NCI-H510A treated with DMSO at 0.1 percent for 48 hours (cell line): ENCODE results near the gene C20orf141.
"Not testable (repeated sequence)": the region's sequence is repeated elsewhere in the genome, so short reads cannot be mapped to it uniquely, and the experiment has no call there.

Experiments
- DNase-seq: peaks from one replicate; lab custom pipeline; 2025; lab: John Stamatoyannopoulos, UW

Gene C20orf141

DNA sequence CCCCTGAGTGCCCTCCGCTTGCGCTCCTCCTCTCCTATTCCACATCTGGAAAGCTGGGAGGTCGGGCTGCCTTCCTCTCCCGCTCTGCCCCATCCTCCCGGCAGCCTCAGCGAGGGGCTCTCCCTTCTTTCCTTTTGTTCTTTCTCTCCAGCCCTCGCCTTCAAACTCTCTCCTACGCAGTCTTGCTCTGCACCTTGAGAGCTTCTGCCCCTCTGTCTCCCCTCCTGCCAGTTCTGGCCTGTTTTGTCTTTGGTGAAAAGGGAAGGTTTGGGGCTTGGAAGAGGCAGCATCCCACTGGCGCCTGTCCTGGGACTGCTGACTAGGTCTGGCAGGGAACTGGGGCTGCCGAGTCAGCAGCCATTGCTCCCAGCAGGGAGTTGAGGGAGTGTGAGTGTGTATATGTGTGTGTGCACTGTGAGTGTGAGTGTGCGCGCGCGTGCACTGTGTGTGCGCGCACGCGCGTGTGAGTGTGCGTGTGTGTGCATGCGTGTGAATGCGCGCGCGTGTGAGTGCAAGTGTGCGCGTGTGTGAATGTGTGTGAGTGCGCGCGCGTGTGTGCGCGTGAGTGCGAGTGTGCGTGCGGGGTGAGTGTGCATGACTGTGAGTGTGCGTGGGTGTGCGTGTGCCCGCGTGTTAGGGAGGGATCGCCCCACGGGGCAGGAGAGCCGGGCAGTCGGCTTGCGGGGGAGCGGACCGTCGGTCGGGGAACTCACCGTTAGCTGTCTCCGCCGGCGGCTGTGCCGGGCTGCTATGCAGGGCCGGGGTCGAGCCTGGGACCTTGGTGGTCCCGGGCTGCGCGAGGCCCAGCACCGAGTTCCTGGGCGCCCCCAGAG lies 14.9 kb upstream of the C20orf141 start:
- DNase-seq, result no peak

GRCh38 chr20:2800521-2801285 lies 14.1 kb upstream of the C20orf141 start, which contains the start of gene CPXM1:
CPXM1 (minus strand) TSS chr20:2800627; CDS start chr20:2800572, 55 bp downstream.
- DNase-seq, result peak; percentile 58

DNA sequence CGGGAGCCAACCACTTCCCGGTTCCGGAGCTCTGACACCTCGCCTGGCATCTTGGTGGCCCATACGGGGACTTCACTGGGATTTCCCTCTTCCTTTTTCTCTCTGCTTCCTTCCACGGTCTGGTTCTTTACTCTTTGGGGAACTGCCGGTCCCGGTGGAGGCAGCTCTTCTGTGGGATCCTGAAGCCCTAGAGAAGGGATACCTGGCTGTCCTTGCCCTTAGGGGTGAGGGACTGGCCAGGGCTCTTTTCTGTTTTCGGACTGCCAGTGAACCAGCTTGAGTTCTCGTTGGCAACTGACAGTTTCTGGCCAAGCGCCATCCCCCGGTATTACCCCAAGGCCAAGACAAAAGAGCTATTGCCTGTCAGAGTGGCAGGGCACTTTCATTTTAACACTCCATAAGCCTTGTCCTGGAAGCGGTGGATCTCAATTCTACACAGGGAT lies 13.5 kb upstream of the C20orf141 start:
- no peak for DNase-seq

DNA sequence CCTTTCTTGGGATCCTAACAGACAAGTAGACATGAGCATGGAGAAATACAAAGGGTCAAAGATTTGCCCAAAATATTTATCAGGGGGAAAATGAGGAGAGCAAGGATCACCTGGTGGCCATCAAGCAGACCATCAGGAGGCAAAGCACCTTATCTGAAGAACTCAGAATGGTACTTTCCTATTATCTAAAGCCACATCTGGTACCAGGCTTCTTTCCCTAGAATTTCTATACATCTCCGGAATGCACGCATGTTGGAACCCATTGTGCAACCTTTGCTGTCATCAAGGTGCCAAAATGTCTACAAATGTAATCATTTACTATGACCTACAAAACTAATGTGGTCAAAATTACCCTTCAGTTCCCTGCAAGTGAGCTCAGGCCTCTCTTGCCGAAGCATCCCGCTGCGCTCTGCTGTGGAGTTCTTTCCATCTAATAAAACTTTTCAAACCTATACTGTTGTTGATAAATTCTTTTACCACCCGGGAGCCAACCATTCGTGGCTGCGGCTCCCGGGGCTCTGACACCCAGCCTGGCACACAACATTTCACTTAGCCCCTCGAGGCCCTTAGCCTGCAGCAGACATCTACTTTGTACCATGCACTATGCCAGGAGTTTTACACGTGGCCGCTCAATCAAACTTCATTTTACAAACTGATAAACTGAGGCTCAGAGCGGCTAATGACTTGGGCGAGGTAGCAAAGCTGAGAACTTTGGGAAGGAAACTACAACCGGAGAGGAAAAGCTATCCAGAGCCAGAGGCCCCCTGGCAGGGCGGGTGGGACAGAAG lies 10.6 kb upstream of the C20orf141 start:
- no peak for DNase-seq

- DNase-seq, result no peak
Measured at GRCh38 chr20:2804852-2805688, 9.7 kb upstream of the C20orf141 start.

DNA sequence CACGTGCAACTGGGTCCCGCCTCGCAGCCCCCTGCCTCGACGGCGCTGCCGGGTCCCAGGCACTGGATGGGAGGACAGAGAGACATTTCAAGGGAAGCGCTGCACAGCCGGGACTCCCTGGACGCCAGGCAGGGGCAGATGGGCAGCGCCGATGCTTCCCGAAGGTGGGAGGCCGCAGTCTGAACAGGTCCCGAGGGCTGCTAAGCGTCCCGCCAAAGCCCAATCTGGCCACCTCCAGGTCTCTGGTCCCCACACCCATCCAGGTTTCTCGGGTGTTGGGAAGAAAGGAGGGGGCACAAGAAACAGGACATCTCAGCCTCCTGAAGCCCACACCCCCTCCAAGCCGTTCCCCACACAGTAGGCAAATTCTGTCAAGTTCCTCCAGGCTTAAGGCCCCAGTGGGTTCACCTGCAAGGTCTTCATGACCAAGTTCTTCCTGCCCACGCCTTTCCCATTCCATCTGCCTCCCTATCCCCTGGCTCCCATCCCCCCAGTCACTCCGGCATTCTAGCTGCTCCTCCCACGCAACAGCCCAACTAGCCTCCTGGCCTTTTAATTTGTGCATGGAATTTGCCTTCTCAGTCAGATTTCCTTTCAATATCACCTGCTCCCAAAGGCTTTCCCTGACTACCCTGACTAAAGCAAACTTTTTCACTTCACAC lies 9.0 kb upstream of the C20orf141 start:
- DNase-seq, result no peak

GRCh38 chr20:2806351-2806701 lies 8.5 kb upstream of the C20orf141 start:
- DNase-seq, result no peak

DNA sequence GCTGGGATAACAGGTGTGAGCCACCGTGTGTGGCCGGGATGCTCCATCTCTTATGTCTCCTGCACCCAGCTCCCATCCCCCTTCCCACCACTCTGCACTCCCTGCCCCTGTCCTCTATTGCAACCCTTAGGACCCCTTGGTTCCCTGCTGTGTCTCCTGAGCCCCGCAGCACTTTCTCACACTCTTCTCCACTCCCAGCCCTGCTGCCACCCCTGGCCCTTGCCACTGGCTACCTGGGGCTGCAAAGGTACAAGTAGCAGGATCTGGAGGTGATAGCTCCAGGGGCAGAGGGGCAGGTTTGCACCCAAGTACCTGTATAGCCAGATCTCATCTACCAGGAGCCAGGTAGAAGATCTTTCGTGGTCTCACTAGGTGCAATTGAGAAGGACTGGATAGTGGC lies 7.8 kb upstream of the C20orf141 start:
- DNase-seq, result no peak

- not testable (repeated sequence) for DNase-seq
Measured at GRCh38 chr20:2807929-2808328, 6.9 kb upstream of the C20orf141 start.

DNA sequence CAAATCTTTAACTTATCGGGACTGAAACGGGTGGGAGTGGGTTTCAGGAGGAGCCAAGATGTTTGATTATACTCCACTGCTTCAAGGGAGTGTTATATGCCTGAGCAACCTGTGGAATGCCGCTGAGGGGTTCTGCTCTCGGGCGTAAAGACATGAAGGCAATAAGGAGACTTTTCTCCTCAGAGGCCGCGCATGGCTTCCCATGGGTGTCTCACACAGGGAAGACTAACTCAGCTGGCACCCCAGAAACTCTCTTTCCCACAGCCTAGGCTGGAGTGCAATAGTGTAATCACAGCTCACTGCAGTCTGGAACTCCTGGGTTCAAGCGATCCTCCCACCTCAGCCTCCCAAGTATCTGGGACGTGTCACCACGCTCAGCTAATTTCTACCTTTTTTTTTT lies 5.1 kb upstream of the C20orf141 start:
- DNase-seq, result no peak

- DNase-seq, result no peak
Measured at GRCh38 chr20:2812189-2812588, 2.6 kb upstream of the C20orf141 start.

DNA sequence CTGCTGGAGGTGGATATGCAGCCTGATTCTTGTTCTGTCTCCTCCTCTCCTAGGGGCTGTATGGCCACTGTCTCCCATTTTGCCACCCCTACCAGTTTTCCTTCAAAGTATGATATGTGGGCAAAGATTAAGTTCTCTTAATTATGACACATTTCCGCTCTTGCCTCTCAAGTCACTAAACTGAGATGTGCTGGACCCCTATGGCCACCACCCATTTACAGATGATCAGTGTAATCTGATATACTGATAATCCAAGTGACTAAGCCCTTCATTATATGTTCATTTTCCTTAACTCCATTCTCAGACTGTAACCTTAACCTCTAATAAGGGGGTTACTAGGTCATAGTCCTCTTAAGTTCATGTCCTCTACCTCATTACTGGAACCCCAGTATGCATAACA lies 711 bp upstream of the C20orf141 start:
- DNase-seq, result no peak

- DNase-seq, result no peak
Measured at GRCh38 chr20:2815242-2815900, 584 bp downstream of the C20orf141 start.

DNA sequence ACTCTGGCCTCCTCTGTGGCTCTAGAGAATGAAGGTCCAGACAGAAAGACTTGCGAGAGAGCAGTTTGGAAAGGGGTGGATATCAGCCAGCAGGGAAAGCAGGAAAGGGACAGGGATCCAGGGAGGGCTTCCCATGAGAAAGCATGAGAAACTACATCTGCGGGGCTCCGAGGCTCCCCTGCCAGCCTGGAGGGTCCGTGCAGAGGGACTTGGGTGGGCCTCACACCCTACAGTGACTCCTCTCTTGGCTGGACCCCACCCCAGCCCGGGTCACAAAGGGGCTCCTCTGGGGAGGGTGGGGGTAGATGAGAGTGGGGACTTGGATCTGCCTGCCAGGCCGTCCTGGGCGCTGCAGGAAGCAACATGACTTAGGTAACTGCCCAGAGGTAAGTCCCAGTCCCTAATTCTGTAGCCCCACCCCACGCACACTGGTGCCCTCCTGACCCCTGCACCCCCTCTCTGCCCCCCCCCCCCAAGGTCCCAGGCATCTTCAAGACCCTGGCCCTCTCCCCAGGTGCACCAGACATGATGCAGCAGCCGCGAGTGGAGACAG lies 1.3 kb downstream of the C20orf141 start, which contains the start of gene TMEM239:
TMEM239 (plus strand) TSS at position 335 of the 553 bp plus-strand sequence; CDS start at position 526, 191 bp downstream.
- no peak for DNase-seq

DNA sequence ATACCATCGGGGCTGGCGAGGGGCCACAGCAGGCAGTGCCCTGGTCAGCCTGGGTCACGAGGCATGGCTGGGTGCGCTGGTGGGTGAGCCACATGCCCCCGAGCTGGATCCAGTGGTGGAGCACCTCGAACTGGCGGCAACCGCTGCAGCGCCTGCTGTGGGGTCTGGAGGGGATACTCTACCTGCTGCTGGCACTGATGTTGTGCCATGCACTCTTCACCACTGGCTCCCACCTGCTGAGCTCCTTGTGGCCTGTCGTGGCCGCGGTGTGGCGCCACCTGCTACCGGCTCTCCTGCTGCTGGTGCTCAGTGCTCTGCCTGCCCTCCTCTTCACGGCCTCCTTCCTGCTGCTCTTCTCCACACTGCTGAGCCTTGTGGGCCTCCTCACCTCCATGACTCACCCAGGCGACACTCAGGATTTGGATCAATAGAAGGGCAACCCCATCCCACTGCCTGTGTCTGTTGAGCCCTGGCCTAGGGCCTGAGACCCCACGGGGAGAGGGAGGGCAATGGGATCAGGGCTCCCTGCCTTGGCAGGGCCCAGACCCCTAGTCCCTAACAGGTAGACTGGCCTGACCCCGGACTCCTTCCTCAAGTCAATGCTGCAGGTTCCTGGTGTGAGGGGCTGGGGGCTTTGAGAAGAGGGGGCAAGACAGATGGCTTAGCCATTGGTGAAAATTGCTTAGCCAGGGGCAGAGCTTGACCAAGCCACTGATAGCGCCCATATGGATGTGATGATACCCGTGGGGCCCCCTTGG lies 2.0 kb downstream of the C20orf141 start:
- no peak for DNase-seq

- DNase-seq, result no peak
Measured at GRCh38 chr20:2817341-2817726, 2.5 kb downstream of the C20orf141 start.

GRCh38 chr20:2817891-2818595 lies 3.3 kb downstream of the C20orf141 start:
- DNase-seq, result no peak

DNA sequence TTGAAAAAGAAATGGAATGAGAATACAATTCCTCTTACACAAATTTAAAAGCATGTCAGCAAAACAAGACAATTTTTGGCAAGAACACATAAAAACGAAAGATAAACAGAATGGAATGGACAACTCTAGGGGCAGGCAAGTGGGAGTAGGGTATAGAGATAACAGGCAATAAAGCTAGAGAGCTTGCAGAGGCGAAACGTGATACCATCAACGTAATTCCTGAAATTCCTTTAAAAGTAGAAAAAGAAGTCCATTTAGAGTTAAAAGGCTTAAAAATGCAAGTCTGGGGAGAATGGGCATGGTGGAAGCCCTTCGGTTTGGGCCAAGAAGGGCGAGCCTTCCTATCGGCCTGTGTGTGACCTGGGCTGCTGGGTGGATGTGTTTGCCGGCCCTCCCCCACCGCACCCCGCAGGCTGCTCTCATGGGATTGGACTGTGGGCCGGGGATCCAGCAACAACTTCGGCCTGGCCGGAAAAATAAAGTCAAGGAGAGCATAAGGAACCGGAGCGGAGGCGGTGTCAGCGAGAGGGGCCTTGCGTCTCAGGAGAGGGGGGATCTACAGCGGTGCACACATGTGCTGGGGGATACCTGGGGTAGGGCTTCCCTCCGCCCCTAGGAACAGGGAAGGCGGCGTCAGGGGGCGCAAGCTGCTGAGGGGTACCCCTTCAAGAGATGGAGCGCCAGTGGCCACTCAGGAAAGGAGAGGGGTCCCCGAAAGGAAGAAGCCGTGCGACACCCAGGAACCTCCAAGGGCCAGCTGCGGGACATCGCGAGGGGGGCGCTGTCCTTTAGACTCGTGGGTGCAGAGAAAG lies 5.5 kb downstream of the C20orf141 start:
- DNase-seq, result no peak
